Activated T-helper 1 cell treated with anti-CD3 and anti-CD28 coated beads, Interleukin-2, amount 50 U/mL, for 16 hours (primary cell): ENCODE measurements around the gene STXBP5.

Source experiments
- DNase-seq, 2 donors: peaks; one replicate each; pipeline ENCODE4 v3.0.0-alpha.2; 2020; ENCODE audit warnings: low read depth in 1 of 2, low spot score in 1 of 2

STXBP5 gene

GRCh38 chr6:147209762-147210449, 5.7 kb downstream of the STXBP5 start:
- DNase-seq = no peak

- no peak for DNase-seq
These were observed 7.1 kb downstream of the STXBP5 start for GRCh38 chr6:147211349-147211748.

GRCh38 chr6:147211831-147212230, 7.6 kb downstream of the STXBP5 start:
- DNase-seq = no peak

GRCh38 chr6:147212622-147213021, 8.4 kb downstream of the STXBP5 start:
- DNase-seq = no peak

GRCh38 chr6:147213772-147214171, 9.6 kb downstream of the STXBP5 start:
- DNase-seq = no peak

- DNase-seq = no peak
These were observed 10.3 kb downstream of the STXBP5 start for GRCh38 chr6:147214248-147215227.

GRCh38 chr6:147216915-147217314, 12.7 kb downstream of the STXBP5 start:
- no peak for DNase-seq

GRCh38 chr6:147217840-147218404, 13.7 kb downstream of the STXBP5 start:
- DNase-seq = no peak

GRCh38 chr6:147218797-147219196, 14.6 kb downstream of the STXBP5 start:
- no peak for DNase-seq

GRCh38 chr6:147219463-147219862, 15.2 kb downstream of the STXBP5 start:
- DNase-seq = no peak

GRCh38 chr6:147220345-147220744, 16.1 kb downstream of the STXBP5 start:
- no peak for DNase-seq

GRCh38 chr6:147221739-147222138, 17.5 kb downstream of the STXBP5 start:
- no peak for DNase-seq

GRCh38 chr6:147222160-147222838, 18.1 kb downstream of the STXBP5 start:
- DNase-seq = no peak

- no peak for DNase-seq
These were observed 19.5 kb downstream of the STXBP5 start for GRCh38 chr6:147223736-147224135.

- DNase-seq = no peak
These were observed 22.0 kb downstream of the STXBP5 start for GRCh38 chr6:147226163-147226724.

- no peak for DNase-seq
These were observed 22.7 kb downstream of the STXBP5 start for GRCh38 chr6:147226877-147227276.

GRCh38 chr6:147227770-147228320, 23.6 kb downstream of the STXBP5 start:
- DNase-seq = no peak

GRCh38 chr6:147231589-147231988, 27.4 kb downstream of the STXBP5 start:
- no peak for DNase-seq

- no peak for DNase-seq
These were observed 30.5 kb downstream of the STXBP5 start for GRCh38 chr6:147234685-147235084.

- DNase-seq = no peak
These were observed 33.9 kb downstream of the STXBP5 start for GRCh38 chr6:147238164-147238563.

- DNase-seq = no peak
These were observed 34.7 kb downstream of the STXBP5 start for GRCh38 chr6:147238906-147239305.
